GM18526 (cell line): Measurements from ENCODE around the gene JADE2.

Experiments
- POLR2A ChIP-seq: IDR thresholded peaks from 3 replicates; pipeline ENCODE4 v1.6.1; 2011; ENCODE audit not compliant: insufficient read length; ENCODE audit errors: extremely low read depth

The JADE2 gene

DNA sequence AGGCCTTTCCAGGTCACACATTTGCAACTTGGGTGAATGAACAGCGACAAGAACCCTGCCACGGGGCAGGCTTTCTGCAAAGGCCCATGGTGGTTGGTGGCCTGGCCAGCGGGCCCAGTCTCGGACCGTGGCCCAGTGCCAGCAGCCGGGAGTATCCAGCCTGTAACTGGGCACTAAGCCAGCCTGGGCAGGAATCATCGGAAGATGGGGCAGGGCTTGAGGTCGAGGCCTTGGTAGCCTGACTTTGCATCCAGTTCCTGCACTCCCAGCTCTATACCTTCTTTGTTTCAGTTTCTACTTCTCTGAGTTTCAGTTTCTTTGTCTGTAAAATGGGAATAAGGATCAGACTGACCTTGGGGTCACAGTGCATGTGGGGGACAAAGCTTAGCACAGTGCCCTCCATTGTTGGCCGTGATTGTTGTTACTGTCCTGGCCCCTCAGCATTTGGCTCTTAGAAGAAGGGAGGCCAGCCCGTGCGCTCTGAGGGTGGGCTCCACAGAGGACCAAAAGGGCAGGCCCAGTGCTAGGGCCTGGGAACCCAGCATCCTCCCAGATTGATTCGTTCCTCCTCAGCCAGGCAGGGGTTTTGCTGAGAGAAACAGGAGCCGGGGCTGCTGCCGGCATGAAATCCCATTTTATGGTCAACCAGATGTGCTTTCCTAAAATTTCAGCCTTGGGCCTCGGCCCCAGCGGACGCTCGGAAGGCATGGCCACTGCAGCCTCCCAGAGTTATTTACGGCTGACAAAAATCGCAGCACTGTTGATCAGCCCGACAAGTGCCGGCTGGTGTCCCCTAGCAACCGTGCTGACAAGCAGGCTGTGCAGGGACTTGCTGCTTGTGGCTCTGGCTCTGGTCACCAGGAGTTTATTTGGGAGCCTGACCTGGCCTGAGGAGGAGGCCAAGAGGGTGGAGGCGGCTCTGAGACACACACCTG, 43.6 kb downstream of the JADE2 start:
- no peak for TF ChIP-seq POLR2A

DNA sequence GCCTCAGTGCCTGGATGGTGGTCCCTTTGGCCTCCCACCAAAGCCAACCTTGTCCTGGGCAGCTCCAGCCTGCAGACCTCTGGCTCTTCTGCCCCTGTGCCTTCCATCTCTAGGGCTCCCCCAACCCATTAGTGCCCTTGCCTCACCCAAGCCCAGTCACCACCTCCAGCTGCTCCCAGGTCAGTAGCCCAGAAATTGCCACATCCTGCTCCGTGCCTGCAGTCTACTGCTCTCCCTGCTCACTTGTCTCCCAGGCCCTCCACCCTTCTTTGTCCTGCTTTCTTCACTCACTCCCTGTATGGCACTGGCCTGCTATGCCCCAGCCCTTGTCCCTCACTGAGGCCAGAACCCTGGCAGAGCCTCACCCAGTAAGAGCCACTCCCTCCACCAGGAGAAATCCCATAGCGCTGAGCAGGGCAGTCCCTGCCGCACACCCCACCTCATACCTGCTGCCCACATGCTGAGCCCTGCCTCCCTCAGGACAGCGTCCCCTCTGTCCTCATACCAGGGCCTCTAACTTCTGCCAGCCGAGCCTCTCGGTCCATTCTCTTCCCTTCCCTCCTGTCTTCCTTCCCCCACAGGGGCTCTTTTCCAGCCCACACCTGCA, 44.4 kb downstream of the JADE2 start:
- no peak for TF ChIP-seq POLR2A

DNA sequence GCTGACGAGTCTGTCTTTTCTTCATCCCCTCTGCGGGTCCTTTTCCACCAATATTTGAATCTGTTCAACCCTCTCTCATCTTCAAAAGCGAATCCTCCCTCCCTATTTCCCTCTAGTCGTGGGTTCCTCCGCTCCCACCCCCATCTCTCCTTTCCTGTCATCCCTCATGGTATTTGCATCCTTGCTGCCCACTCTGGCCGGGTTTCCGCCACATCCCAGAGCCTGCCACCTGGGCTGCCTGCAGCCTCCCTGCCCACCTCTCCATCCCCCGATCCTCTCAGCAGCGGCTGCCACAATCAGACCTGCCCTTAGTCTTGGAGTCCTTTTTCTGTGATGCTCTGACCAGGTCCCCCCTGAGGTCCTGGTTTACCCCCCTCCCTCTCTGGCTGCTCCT, 44.9 kb downstream of the JADE2 start:
- no peak for TF ChIP-seq POLR2A

DNA sequence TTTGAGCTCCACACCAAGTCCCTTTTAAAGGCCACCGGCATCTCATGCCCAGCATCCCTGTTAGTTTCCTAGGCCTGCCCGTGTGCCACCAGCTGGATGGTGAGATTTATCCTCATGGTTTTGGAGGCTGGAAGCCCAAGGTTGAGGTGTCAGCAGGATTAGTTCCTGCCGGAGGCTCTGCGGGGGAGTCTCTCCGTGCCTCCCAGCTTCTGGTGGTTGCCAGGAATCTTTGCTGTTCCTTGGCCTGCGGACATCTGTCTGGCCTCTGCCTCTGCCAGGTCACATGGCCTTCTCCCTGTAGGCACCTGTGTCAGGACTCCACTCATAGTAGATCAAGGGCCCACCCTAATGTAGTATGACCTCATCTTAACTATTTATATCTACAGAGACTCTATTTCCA, 45.4 kb downstream of the JADE2 start:
- no peak for TF ChIP-seq POLR2A

DNA sequence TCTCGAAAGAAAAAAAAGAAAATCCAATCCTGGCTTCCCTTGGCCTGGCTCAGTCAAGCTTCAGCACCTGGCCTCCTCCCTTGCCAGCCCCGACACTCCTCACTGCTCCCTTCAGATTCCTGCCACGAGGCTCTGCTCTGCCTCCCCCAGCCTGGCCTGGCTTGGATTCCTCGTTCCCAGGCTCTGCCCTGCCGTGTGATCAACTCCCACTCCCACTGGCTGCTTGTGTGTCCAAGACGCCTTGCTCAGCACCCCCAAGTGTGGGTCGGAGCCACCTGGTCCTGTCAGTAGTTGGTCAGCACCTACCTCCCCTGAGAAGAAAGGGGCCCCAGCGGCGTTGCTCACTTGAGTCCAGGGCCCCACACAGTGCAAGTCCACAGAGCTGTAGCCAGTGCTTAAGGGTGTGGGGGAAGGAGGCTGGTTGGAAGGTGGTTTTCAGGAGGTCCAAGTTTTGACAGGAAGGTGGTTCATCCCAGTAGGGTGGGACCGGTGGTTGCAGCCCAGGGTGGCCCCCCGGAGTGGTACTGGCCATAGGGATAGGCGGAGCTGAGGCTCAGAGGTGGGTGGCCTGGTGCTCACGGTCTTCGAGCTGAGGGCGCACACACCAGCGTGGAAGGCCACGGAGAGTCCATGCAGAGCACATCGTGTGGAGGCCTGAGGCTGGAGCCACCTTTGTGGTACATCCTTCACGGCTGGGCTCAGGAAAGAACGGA, 46.4 kb downstream of the JADE2 start:
- no peak for TF ChIP-seq POLR2A

DNA sequence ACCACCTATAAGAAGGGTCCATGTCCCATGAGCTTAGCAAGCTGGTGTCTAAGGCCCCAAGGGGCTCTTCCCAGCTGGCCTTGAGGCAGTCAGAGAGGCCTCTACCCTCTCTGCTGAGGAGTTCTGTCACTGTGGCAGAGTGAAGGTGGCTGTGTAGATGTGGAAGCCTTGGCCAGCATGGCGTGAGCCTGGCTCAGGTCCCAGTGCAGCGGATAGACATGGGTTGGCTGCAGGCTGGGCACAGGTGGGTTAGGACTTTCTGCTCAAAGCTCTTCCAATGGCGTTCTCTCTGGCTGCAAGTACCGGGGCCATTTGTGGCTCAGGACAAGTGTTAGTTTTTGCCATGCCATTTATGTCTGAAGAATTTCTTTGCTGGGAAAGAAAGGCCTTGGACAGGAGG, 47.3 kb downstream of the JADE2 start:
- no peak for TF ChIP-seq POLR2A

DNA sequence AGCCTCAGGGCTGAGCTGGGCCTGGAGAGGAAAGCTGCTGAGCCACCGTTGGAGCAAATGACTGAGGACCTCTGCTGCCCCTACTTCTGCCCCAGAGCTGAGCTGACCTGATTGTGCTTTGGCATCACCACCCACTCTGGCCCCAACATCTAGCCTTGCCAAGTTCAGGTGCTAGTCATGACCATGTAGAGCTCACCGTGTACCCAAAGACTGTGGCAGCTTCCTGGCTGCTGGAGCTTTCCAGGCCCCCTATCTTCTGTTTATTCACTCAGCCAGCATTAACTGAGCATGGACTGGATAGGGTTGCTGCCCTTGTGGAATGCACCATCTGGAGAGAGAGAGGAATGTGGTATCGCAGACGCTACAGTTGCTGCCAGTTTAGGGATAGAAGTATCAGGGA, 49.1 kb downstream of the JADE2 start:
- TF ChIP-seq POLR2A: no peak

DNA sequence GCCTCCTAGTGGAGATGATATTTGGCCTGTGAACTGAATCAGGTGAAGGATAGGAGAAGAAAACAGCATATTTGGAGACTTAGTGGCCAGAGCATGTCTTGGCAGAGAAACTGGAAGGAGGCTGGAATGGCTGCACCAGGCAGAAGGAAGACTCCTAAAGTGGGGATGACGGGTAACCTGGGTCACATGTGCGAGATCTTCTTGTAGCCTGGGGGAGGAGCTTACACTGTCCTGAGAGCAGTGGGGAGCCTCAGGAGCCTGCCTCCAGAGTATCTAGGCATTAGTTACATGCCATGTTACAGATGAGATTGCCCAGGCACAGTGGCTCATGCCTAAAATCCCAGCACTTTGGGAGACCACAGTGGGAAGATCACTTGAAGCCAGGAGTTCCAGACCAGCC, 49.8 kb downstream of the JADE2 start:
- TF ChIP-seq POLR2A: no peak

DNA sequence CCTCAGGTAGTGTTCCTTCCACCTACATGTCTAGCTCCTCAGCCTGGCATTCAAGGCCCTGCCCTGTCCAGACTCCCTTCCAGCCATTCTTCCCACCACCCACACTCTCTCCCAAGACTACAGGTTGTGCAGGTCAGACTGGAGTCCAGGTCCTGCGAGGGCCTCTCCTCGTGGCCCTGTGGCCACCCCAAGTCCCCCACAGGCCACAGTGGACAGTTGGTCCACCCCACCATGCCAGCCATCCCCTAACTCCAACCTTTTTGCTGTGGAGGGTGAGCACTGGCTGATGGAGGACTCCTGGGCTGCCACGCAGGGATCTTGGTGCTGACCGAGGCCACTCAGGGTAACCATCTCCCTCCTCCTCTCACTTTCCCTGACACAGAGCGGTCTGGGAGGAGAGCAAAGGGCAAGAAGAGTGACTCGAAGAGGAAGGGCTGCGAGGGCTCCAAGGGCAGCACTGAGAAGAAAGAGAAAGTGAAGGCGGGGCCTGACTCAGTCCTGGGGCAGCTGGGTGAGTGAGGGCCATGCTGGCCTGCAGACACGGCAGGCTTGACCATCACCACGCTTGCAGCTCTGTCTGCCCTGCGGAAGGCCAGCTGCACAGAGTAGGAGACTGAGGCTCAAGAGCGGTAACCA, 51.0 kb downstream of the JADE2 start:
- no peak for TF ChIP-seq POLR2A

DNA sequence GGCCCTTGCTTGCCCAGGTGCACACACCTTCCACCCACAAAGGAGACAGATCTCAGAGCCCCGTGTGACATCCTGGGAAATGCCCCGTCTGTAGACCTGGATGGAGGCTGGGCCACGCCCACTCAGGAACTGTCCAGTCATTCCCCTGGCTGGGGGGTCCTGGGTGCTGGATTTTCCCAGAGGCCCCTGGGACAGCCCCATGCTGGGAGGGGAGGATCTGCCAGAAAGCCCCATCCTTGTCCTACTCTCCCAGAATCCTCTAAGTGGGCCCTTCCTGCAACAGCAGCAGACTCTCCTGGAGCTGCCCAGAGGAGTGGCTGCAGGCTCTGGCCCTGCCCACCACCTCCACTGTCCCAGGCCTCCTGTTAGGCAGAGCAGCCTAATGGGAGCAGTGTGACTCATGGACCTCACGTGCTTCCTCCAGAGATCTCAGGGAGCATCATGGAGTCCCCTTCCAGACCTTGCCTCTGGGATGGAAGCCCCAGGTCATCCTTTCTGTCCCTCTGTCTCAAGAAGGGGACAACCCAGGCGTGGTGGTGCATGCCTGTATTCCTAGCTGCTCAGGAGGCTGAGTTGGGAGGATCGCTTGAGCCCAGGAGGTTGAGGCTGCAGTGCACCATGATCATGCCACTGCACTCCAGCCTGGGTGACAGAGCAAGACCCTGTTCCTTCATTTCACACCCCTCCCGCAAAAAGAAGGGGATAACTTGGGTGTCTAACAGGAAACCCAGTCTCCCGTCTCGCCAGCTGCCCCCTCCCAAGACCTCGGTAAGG, 51.7 kb downstream of the JADE2 start:
- no peak for TF ChIP-seq POLR2A

DNA sequence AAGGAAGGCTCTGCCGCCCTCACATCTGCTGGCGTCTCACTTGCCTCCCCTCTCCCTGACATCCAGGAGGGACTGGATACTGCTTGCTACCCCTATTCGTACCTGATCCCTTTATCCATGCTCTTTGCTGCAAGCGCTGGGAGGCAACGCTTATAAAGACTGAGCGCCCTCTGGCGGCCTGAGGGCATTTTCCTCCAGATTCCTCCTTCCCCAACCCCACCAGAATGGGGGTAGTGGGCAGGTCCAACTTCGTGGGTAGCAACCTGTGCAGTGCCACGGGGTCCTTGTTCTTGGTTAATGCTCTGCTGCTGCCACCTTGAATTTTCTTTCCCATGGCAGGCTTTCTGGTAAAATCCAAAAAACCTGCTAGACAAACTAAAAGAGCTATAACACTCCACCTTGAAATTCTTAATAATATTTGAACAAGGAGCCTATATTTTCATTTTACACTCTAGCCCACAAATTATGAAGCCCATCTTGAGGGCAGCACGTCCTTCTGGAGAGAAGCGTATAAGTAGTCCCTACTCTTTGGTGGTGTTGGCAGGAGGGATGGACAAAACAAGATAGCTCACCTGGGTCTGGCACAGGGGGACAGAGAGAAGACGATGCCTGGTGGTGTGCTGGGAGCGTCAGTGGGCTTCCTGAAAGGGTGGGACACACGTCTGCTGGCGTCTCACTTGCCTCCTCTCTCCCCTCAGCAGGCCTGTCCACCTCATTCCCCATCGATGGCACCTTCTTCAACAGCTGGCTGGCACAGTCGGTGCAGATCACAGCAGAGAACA, 52.5 kb downstream of the JADE2 start:
- no peak for TF ChIP-seq POLR2A

DNA sequence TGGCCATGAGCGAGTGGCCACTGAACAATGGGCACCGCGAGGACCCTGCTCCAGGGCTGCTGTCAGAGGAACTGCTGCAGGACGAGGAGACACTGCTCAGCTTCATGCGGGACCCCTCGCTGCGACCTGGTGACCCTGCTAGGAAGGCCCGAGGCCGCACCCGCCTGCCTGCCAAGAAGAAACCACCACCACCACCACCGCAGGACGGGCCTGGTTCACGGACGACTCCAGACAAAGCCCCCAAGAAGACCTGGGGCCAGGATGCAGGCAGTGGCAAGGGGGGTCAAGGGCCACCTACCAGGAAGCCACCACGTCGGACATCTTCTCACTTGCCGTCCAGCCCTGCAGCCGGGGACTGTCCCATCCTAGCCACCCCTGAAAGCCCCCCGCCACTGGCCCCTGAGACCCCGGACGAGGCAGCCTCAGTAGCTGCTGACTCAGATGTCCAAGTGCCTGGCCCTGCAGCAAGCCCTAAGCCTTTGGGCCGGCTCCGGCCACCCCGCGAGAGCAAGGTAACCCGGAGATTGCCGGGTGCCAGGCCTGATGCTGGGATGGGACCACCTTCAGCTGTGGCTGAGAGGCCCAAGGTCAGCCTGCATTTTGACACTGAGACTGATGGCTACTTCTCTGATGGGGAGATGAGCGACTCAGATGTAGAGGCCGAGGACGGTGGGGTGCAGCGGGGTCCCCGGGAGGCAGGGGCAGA, 53.3 kb downstream of the JADE2 start:
- no peak for TF ChIP-seq POLR2A

DNA sequence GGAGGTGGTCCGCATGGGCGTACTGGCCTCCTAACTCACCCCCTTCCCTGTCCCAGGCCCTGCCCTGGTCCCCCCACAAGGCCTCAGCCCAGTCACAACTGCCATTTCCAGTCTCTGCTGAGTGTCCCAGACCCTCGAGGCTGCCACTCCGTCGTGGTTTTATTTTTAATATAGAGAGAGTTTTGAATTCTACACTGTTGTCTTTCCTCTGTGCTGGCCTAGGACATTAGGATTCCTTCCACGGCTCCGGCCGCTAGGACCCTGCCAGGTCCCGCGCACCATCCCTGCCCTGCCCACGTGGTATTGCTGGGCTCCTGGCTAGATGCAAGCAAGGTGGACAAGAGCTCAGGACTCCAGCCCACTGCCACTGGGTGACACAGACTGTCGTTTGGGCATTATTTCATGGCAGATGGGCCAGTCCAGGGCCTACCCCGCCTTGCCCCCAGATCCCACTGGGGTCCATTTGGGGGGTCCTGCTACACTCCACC, 53.9 kb downstream of the JADE2 start:
- no peak for TF ChIP-seq POLR2A
